Keratinocyte (primary cell): Measurements from ENCODE around the gene TTLL13. TPM values are rescaled to one million over a fixed set of nuclear protein-coding genes. Genes with fewer than 3 reads are reported as not detected.

Experiments used
- DNase-seq: peaks from one replicate; pipeline ENCODE4 v3.0.0-alpha.2; 2011; ENCODE audit warnings: low read depth, missing footprints, low spot score
- FAIRE-seq: peaks from 2 replicates; lab custom pipeline; 2011; peaks lifted over from hg19 to GRCh38; lab: Jason Lieb, UNC
- H2AFZ ChIP-seq: 2 replicates; pipeline ENCODE4 v1.6.0; 2012; ENCODE audit warnings: low read length, control low read depth, inconsistent platforms; ENCODE audit not compliant: control insufficient read depth
- H3K27ac ChIP-seq: 2 replicates; pipeline ENCODE4 v1.5.1; 2011; ENCODE audit warnings: low read length; ENCODE audit not compliant: control insufficient read depth, insufficient read depth
- H3K27me3 ChIP-seq: 3 replicates; pipeline ENCODE4 v1.6.0; 2011; ENCODE audit warnings: low read length; ENCODE audit not compliant: control insufficient read depth, insufficient read depth; ENCODE audit errors: extremely low read depth
- H3K36me3 ChIP-seq, 2 experiments: 2 replicates in 1 of 2; 3 replicates in 1 of 2; pipeline ENCODE4 v1.5.1; 2011; ENCODE audit warnings: low read length in 2 of 2, mild to moderate bottlenecking in 1 of 2; ENCODE audit not compliant: control insufficient read depth in 2 of 2, insufficient read depth in 2 of 2; ENCODE audit errors: extremely low read depth in 1 of 2
- H3K4me1 ChIP-seq: 3 replicates; pipeline ENCODE4 v1.5.1; 2011; ENCODE audit warnings: low read length; ENCODE audit not compliant: control insufficient read depth, insufficient read depth; ENCODE audit errors: extremely low read depth
- H3K4me2 ChIP-seq: 3 replicates; pipeline ENCODE4 v1.6.0; 2011; ENCODE audit warnings: low read depth, low read length; ENCODE audit not compliant: control insufficient read depth, insufficient read depth; ENCODE audit errors: extremely low read depth
- H3K4me3 ChIP-seq, 3 experiments: fragments of 200-600 bp in 1 of 3; sonication (generic) in 1 of 3; 2 replicates in 2 of 3; 3 replicates in 1 of 3; pipeline ENCODE4 v1.5.1; 2011 to 2016; ENCODE audit warnings: low read length in 3 of 3, mild to moderate bottlenecking in 3 of 3, control low read depth in 2 of 3, inconsistent platforms in 1 of 3, low read depth in 1 of 3, mixed read lengths in 1 of 3, mixed run types in 1 of 3, moderate library complexity in 1 of 3; ENCODE audit not compliant: control insufficient read depth in 2 of 3, insufficient read depth in 2 of 3; ENCODE audit errors: extremely low read depth in 1 of 3
- H3K79me2 ChIP-seq: 2 replicates; pipeline ENCODE4 v1.6.0; 2012; ENCODE audit warnings: low read length; ENCODE audit not compliant: control insufficient read depth, insufficient read depth
- H3K9ac ChIP-seq: 3 replicates; pipeline ENCODE4 v1.6.0; 2011; ENCODE audit warnings: low read length; ENCODE audit not compliant: control insufficient read depth, insufficient read depth; ENCODE audit errors: extremely low read depth
- H3K9me1 ChIP-seq: 3 replicates; pipeline ENCODE4 v1.6.0; 2011; ENCODE audit warnings: low read length; ENCODE audit not compliant: control insufficient read depth, insufficient read depth; ENCODE audit errors: extremely low read depth
- H3K9me3 ChIP-seq: 2 replicates; pipeline ENCODE4 v1.5.1; 2012; ENCODE audit warnings: low read depth, low read length; ENCODE audit not compliant: control insufficient read depth
- H4K20me1 ChIP-seq: 3 replicates; pipeline ENCODE4 v1.6.0; 2011; ENCODE audit warnings: low read length; ENCODE audit not compliant: control insufficient read depth, insufficient read depth; ENCODE audit errors: extremely low read depth
- CTCF ChIP-seq, 3 experiments: IDR thresholded peaks in 1 of 3; conservative IDR thresholded peaks in 1 of 3; optimal IDR thresholded peaks in 1 of 3; 2 replicates in 2 of 3; 3 replicates in 1 of 3; pipeline versions ENCODE3 to v1.5.1; 2011; ENCODE audit warnings: low read length in 3 of 3, mild to moderate bottlenecking in 3 of 3, moderate library complexity in 2 of 3, control low read depth in 1 of 3, inconsistent platforms in 1 of 3; ENCODE audit not compliant: insufficient read depth in 2 of 3; ENCODE audit errors: extremely low read depth in 1 of 3
- EZH2 ChIP-seq: IDR thresholded peaks from one replicate; pipeline ENCODE4 v1.6.1; 2012; ENCODE audit warnings: inconsistent platforms, mild to moderate bottlenecking, low read length, moderate library complexity
- dilution Hi-C: fragments of 300-500 bp; cut with MboI; formaldehyde crosslinking; loops from one replicate; pipeline ENCODE4 v1.7.0; 2020; ENCODE audit warnings: low sequenced_read_pairs; ENCODE audit not compliant: extremely low pct_ligation_motif_present
- polyA plus RNA-seq, 5 experiments: library from polyadenylated mRNA; depleted of rRNA in 3 of 5; stranded (reverse) in 3 of 5; stranded (forward) in 1 of 5; unstranded in 1 of 5; fragments of >200 nt; gene quantifications; 1 replicate in 1 of 5; 2 replicates in 3 of 5; 3 replicates in 1 of 5; pipeline versions ENCODE4 v1.2.1 to v1.2.3, GENCODE V29; 2011 to 2012; ENCODE audit warnings: missing spikeins in 2 of 5, low read depth in 1 of 5, low replicate concordance in 1 of 5

Gene TTLL13
- polyA plus RNA-seq, 1 donor (not counting 4 experiments of a cell fraction or from before 2014, with no cell fraction given), result 0.07 TPM

- Histone ChIP-seq H3K79me2 (peaks cover 15% of the 10 kb centered on the region), H3K9me1 (no peaks in the 10 kb centered on the region), H3K4me1 (peaks cover 25% of the 10 kb centered on the region), H4K20me1 (peaks cover 3% of the 10 kb centered on the region), H3K27me3 (no peaks in the 10 kb centered on the region), H3K27ac (peak within 1 kb of the TSS; percentile 78), H3K4me2 (peak within 1 kb of the TSS; percentile 88), H3K9me3 (no peaks in the 10 kb centered on the region), H3K4me3 (peak within 1 kb of the TSS; percentile 72 to 76 (median 73)), H3K36me3 (peaks cover 18 to 21% of the 10 kb centered on the region in 2 experiments), H2AFZ (peak within 1 kb of the TSS; percentile 76), H3K9ac (peak within 1 kb of the TSS; percentile 86)
- peak; percentile 79 for DNase-seq
- FAIRE-seq, result no peak
- no peak for TF ChIP-seq CTCF (optimal IDR thresholded peaks at IDR 0.05 in 1 of 3, IDR thresholded peaks at IDR 0.05 in 1 of 3, conservative IDR thresholded peaks at IDR 0.05 in 1 of 3; ENCODE audit: extremely low read depth in 1 of 3, insufficient read depth in 2 of 3, low read length in 3 of 3)
- no peak for TF ChIP-seq EZH2
- dilution Hi-C loops, result no loop called here
Observed at GRCh38 chr15:90233387-90234095, 15.8 kb upstream of the TTLL13 start, which contains the start of gene CIB1. CIB1 (minus strand) TSS chr15:90233941; CDS start chr15:90233885, 56 bp downstream.

- Histone ChIP-seq H3K36me3 (peaks cover 12 to 13% of the 10 kb centered on the region in 2 experiments), H2AFZ (peak within 1 kb of the TSS; percentile 76), H3K27ac (peak within 1 kb of the TSS; percentile 78), H3K9ac (peak within 1 kb of the TSS; percentile 86), H3K4me1 (peaks cover 25% of the 10 kb centered on the region), H3K79me2 (peaks cover 11% of the 10 kb centered on the region), H3K27me3 (no peaks in the 10 kb centered on the region), H3K9me1 (no peaks in the 10 kb centered on the region), H3K4me2 (peak within 1 kb of the TSS; percentile 88), H4K20me1 (peaks cover 3% of the 10 kb centered on the region), H3K4me3 (peak within 1 kb of the TSS; percentile 72 to 76 (median 73)), H3K9me3 (no peaks in the 10 kb centered on the region)
- FAIRE-seq (no peak), DNase-seq (no peak)
- dilution Hi-C loops, result no loop called here
- TF ChIP-seq CTCF (optimal IDR thresholded peaks at IDR 0.05 in 1 of 3, IDR thresholded peaks at IDR 0.05 in 1 of 3, conservative IDR thresholded peaks at IDR 0.05 in 1 of 3; ENCODE audit: extremely low read depth in 1 of 3, insufficient read depth in 2 of 3, low read length in 3 of 3), result no peak
- no peak for TF ChIP-seq EZH2
Observed at GRCh38 chr15:90234096-90234988, 15.0 kb upstream of the TTLL13 start, which contains the start of gene GDPGP1. GDPGP1 (plus strand) TSS chr15:90234209; CDS start chr15:90240909, 6,700 bp downstream.
